DLD1 (cell line): Measurements from ENCODE around the gene USP13.

ENCODE experiments used
- in situ Hi-C: cut with HindIII; loops from 2 replicates; pipeline ENCODE4 v1.10.0; 2017; ENCODE audit warnings: low sequenced_read_pairs

USP13 gene

DNA sequence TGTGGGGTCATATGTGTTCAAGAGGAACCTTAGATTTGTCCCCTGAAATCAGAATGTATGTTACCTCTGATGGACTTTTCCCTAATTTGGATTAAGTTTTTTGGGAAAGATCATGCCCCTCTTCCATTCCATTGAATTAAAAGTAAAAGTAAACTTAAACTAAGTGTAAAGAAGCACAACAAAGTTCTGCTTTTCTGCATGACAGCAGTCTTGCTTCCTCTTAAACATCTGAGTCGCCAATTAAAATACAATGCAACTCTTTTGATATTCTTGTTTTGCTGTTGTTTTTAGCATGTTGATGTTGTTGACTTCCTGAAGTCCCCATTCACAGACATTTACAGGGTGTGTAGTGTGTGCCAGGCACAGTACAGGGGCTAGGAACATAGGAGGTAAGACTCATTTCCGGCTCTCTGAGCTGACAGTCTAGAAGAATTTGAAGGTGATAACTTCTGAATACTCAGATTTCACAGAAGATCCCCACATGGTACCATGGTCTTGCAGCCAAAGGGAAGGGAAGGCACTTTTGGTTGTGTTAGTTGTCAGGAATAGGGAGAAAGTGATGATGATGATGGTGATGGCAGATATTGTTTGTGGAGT, 45.0 kb downstream of the USP13 start:
- in situ Hi-C loops, result no loop called here

DNA sequence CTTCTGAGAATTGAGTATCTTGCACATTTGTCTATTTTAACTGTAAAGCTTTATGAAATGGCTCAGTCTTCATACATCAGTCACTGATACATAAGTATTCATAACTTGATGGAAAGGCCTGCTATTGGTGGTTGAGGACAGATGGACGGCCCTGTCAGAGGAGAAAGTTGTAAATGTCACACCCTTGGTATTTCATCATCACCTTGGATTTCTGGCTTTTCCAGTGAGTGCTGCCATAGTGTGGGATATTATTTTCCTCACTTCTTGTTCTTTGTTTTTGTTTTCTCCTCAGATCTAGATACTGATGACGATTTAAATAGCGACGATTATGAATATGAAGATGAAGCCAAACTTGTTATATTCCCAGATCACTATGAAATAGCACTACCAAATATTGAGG, 47.9 kb downstream of the USP13 start:
- in situ Hi-C loops, result no loop called here

DNA sequence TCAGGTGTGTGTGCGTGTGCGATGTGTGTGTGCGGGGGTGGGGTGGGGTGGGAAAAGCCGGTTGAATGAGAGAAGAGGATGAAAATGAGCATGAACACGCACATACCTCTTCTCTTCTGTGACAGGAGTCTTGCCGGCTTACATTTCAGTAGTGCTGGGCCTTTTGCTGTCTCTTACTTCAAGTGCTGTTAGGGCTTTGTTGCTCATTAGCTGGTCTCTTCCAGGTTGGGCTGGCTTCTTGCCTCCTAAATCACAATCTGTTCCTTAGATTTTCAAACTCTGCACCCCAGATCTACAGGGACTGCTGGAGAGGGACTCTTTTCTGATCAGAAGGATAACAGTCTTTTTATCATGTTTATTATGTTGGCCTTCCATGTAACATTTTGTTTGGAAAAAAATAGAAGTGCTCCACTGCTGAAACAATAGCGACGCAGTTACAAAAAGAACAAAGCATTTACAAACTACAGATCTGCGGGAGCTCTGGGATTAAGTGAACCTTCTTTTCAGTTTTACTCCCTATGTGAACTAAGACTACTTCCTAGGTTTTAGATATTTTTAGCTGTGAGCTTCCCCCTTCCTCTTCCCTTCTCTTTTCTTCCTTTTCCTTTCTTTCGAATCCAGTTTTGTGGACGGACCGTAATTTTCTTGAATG, 48.5 kb downstream of the USP13 start:
- in situ Hi-C loops, result no loop called here

GRCh38 chr3:179702271-179702947, 49.6 kb downstream of the USP13 start:
- in situ Hi-C loops, result no loop called here

DNA sequence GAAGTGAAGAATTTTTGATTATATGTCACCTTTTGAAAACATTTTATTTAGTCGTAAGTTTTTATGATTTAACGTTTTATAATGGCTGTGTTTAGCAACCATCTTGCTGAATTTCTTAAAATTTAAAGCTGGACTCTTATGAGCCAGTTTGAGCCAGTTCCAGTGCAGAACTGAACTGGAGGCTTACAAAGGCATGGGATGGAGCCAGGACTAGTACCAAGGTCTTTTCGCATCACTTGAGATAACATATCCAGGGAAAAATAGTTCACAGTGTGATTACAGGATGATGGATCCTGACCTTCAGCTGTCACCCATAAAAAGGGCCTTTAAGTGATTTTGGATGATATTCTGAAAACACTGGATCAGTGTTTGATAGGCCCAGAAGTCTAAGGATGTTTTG, 51.0 kb downstream of the USP13 start:
- in situ Hi-C loops, result no loop called here

- in situ Hi-C loops, result no loop called here
Observed at GRCh38 chr3:179706233-179706632, 53.4 kb downstream of the USP13 start.

DNA sequence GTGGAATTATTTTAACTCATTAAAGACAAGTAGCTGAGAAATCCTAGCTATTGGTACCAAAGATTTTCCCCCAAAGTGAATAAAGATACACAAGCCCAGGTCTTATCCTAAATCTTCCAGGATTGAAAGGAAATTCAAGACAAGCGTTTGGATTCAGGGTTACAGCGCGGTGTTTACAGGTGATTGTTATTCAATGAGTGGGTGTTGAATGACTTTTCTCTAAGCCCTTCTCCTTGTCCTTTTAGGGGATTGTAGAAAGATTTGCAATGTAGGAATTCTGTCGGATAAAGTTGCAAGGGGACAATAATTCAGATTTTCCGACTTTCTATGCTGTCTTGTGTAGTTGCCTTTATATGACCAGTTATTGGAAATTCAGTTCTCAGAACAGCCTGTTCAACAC, 57.2 kb downstream of the USP13 start:
- in situ Hi-C loops, result no loop called here

- in situ Hi-C loops, result no loop called here
Observed at GRCh38 chr3:179713643-179714090, 60.8 kb downstream of the USP13 start.

DNA sequence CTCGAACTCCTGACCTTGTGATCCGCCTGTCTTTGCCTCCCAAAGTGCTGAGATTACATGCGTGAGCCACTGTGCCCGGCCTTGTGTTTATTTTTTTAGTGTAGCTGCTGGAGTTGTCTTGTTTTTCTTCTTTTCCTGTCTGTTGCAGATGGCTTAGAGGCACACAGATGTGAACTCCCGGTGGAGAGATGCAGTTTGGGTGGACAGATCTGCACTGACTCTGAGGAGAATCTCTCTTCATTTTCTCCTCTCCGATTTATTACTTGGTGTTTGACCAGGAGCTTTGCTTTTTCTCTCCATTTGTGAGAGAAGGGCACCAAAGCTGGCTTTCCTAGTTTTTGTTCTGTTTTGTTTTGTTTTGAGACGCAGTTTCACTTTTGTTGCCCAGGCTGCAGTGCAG, 62.7 kb downstream of the USP13 start:
- in situ Hi-C loops, result no loop called here

DNA sequence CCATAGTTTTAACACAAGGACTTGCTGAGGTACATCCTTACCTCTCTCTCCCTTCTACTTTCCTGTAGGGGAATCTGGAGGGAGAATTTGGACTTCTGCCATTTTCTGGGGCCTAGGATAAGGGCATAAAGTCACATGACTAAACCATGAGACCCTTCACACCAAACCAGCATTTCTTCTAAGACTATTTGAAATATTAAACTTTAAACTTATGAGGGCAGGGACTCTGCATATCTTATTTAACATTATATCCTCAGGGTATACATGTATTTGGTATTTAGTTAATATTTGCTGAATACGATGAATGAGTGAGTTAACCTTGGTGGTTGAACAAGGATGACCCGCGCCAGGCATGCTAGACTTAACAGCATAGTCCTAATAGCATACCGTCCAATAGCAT, 63.4 kb downstream of the USP13 start:
- in situ Hi-C loops, result no loop called here

GRCh38 chr3:179716811-179717210, 64.0 kb downstream of the USP13 start:
- in situ Hi-C loops, result no loop called here

- in situ Hi-C loops, result no loop called here
Observed at GRCh38 chr3:179717219-179717618, 64.4 kb downstream of the USP13 start.

DNA sequence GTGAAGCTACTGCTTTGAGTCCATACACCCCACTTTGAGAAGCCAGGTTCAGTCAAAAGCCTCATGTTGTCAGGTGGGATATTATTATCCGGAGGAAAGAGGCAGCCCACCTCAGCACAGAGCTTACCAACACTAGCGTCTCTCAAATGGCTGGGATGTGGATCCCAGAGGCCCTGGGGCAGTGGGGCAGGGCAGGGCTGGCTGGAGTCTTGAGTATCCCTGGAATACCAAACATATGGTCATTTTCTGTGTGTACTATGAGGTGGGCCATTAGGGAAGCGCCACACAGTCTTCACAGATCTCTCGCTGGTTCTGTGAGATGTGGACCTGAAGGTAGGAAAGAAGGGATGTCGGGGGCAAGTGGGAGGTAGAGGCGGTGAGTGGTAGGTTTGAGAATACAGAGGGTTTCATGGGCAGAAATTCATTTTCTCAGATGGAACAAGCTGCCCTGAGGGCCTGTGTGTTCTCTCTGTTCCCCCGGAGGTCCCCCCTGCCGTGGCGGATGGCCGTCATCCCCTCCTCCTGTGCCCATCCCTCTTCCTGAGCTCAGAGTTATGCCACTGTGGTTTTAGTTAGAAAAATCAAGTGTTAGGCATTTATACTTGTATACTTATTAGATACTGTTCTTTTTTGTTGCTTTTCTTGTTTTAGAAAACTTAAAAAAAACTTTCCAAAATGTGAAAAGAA, 66.4 kb downstream of the USP13 start:
- in situ Hi-C loops, result no loop called here

DNA sequence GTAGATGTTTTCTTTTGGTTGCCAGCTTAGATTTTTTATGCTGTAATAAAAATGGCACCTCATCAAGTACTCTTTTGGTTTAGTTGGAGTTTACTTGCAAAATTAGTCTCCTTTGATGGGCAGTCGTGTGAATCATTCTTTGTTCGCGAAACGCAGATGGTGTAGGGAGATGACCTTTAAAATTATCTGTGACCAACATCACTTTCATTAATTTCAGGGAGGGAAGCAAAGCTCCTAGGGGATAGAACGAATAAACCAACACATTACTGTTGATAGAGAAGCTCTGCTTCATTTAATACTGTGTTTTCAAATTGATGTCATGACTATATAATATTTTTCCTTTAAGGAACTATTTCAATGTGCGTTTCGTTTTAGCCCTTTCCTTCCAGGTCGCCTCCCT, 67.4 kb downstream of the USP13 start:
- in situ Hi-C loops, result no loop called here

- in situ Hi-C loops, result no loop called here
Observed at GRCh38 chr3:179723617-179724016, 70.8 kb downstream of the USP13 start.

GRCh38 chr3:179726075-179726699, 73.3 kb downstream of the USP13 start:
- in situ Hi-C loops, result no loop called here

- in situ Hi-C loops, result no loop called here
Observed at GRCh38 chr3:179729086-179729485, 76.2 kb downstream of the USP13 start.

GRCh38 chr3:179729981-179730380, 77.1 kb downstream of the USP13 start:
- in situ Hi-C loops, result no loop called here

GRCh38 chr3:179730506-179730905, 77.7 kb downstream of the USP13 start:
- in situ Hi-C loops, result no loop called here

GRCh38 chr3:179731544-179731943, 78.7 kb downstream of the USP13 start:
- in situ Hi-C loops, result no loop called here

- in situ Hi-C loops, result no loop called here
Observed at GRCh38 chr3:179732661-179733348, 80.0 kb downstream of the USP13 start.
